GM21717 (cell line): ENCODE data around the gene TRA2B.
A peak's percentile ranks its signal among the peaks of the same experiment; 100 is the strongest.

Source experiments
- ATAC-seq: cut with Tn5 transposase; IDR thresholded peaks from one replicate; pipeline ENCODE4 v1.9.1; 2021; ENCODE audit warnings: mild to moderate bottlenecking, moderate library complexity; ENCODE audit not compliant: unreplicated experiment

TRA2B gene

GRCh38 chr3:185937689-185938374, at the start of gene TRA2B:
Gene TRA2B, minus strand, starts transcription at chr3:185938014. Its CDS starts 154 bp downstream, at chr3:185937860.
- peak; percentile 94 for ATAC-seq

GRCh38 chr3:185986198-185986777, 48.5 kb upstream of the TRA2B start:
- ATAC-seq = no peak

- no peak for ATAC-seq
Observed at GRCh38 chr3:185984203-185984602, 46.4 kb upstream of the TRA2B start.

- ATAC-seq = no peak
Observed at GRCh38 chr3:185983495-185984141, 45.8 kb upstream of the TRA2B start.

GRCh38 chr3:185982632-185983031, 44.8 kb upstream of the TRA2B start:
- ATAC-seq = no peak

GRCh38 chr3:185981621-185982020, 43.8 kb upstream of the TRA2B start:
- no peak for ATAC-seq

- no peak for ATAC-seq
Observed at GRCh38 chr3:185979721-185980121, 41.9 kb upstream of the TRA2B start.

GRCh38 chr3:185978516-185978915, 40.7 kb upstream of the TRA2B start:
- no peak for ATAC-seq

GRCh38 chr3:185977679-185978040, 39.8 kb upstream of the TRA2B start:
- ATAC-seq = no peak

GRCh38 chr3:185976977-185977678, 39.3 kb upstream of the TRA2B start:
- ATAC-seq = peak; percentile 67

GRCh38 chr3:185976100-185976499, 38.3 kb upstream of the TRA2B start:
- no peak for ATAC-seq

GRCh38 chr3:185971579-185971978, 33.8 kb upstream of the TRA2B start:
- no peak for ATAC-seq

GRCh38 chr3:185968168-185968567, 30.4 kb upstream of the TRA2B start:
- no peak for ATAC-seq

GRCh38 chr3:185966655-185967054, 28.8 kb upstream of the TRA2B start:
- no peak for ATAC-seq

GRCh38 chr3:185965496-185965895, 27.7 kb upstream of the TRA2B start:
- no peak for ATAC-seq

- no peak for ATAC-seq
Observed at GRCh38 chr3:185961675-185962232, 23.9 kb upstream of the TRA2B start.

GRCh38 chr3:185960522-185961288, 22.9 kb upstream of the TRA2B start:
- ATAC-seq = no peak

- no peak for ATAC-seq
Observed at GRCh38 chr3:185959609-185960521, 22.1 kb upstream of the TRA2B start.

GRCh38 chr3:185958626-185959025, 20.8 kb upstream of the TRA2B start:
- no peak for ATAC-seq

GRCh38 chr3:185956244-185956643, 18.4 kb upstream of the TRA2B start:
- no peak for ATAC-seq
